GM10266 (cell line): ENCODE measurements around the gene FNDC3B.

Experiments used
- DNase-seq: peaks from one replicate; pipeline ENCODE4 v3.0.0; 2012; ENCODE audit errors: extremely low spot score
- TF ChIP-seq, protein P1 (sequence below): IDR thresholded peaks from 2 replicates; pipeline ENCODE4 v1.5.1; 2012; ENCODE audit warnings: mild to moderate bottlenecking, low read depth; ENCODE audit not compliant: control insufficient read depth, insufficient read depth; ENCODE audit errors: missing control alignments

FNDC3B gene

DNA sequence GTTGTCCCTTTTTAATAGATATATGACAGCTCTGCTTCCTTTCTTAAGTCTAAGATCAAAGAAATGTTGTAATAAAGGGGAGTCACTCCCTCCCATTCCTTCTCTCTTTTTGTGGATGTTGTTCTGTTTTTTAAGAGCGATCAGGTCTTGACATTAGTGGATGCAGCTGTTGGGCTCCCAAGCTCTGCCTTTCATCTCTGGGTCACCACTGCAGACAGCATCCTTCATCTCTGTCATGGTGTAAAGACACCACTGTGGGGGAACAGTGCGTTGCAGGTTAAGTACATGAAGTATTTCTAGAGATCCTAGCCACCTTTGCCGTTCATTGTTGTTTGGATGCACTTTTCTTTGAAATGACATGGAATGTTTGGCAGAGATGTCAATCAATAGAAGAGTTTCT, 17.7 kb downstream of the FNDC3B start:
- TF ChIP-seq, protein P1, sequence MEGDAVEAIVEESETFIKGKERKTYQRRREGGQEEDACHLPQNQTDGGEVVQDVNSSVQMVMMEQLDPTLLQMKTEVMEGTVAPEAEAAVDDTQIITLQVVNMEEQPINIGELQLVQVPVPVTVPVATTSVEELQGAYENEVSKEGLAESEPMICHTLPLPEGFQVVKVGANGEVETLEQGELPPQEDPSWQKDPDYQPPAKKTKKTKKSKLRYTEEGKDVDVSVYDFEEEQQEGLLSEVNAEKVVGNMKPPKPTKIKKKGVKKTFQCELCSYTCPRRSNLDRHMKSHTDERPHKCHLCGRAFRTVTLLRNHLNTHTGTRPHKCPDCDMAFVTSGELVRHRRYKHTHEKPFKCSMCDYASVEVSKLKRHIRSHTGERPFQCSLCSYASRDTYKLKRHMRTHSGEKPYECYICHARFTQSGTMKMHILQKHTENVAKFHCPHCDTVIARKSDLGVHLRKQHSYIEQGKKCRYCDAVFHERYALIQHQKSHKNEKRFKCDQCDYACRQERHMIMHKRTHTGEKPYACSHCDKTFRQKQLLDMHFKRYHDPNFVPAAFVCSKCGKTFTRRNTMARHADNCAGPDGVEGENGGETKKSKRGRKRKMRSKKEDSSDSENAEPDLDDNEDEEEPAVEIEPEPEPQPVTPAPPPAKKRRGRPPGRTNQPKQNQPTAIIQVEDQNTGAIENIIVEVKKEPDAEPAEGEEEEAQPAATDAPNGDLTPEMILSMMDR = no peak
- DNase-seq = no peak

DNA sequence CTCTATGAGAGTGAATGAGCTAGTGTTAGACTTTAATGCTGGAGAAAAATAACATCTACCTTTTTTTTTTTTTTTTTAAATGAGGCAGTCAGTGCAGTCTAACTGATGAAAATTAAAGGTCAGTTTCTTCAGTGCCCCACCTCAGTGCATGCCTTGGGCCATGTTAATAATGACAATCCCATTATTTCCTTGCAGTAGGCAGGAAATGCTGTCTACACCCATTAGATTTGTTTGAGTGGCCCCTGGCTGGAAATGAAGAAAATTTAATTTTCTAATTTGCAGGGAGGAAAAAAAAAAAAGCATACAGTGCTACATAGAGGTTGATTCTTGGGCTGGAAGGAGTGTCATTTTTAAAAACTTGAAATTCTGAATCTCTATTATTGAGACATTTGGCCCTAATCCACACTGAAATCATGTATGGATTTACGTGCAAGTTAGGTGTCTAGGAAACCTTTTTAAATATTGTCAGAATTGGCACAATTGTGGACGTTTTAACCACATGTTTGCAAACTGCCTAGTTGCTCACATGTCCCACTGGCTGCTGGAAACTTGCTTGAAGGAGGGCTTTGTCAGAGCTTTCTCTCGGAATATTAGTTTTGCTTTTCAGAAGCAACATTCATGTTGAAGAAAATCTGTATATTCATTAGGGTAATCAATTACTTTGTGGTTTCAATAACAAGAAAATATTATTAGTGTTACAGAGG, 18.4 kb downstream of the FNDC3B start:
- TF ChIP-seq, protein P1 = no peak
- no peak for DNase-seq

DNA sequence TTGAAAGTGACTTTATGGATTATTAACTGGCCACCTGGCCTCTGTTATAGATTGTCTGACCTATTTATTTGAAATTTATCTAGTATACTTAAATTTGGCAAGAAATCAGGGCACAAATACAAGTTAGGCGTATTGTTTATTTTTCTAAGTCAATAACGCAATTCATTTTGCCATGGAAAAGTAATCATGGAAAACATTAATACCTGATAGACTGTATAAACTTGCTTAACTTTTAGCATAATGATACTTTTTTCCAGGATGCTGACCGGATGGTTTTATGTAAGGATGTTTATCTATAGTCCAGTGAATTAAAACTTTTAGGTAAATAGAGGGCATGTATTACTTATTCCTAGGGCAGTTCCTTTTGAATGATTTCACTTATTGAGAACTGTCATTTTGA, 20.2 kb downstream of the FNDC3B start:
- no peak for DNase-seq
- TF ChIP-seq, protein P1 = no peak

DNA sequence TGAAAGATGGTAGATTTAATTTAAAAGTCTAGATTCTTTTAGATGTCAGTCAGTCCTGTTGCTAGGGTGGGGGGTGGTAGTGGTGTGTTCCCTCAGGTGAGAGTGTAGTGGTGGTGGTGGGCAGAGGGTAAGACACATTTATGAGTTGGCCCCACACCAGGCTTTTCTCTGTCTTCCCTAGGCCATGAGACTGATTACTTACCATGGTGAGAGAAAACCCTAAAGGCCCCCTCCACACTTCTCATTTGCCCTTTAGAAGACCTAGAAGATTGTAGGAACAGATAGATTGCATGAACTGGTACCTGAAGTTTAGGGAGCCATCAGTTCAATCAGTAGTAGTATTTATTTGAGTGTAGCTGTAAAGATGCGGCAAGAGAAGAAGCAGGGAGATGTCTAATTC, 20.9 kb downstream of the FNDC3B start:
- DNase-seq = no peak
- TF ChIP-seq, protein P1 = no peak

DNA sequence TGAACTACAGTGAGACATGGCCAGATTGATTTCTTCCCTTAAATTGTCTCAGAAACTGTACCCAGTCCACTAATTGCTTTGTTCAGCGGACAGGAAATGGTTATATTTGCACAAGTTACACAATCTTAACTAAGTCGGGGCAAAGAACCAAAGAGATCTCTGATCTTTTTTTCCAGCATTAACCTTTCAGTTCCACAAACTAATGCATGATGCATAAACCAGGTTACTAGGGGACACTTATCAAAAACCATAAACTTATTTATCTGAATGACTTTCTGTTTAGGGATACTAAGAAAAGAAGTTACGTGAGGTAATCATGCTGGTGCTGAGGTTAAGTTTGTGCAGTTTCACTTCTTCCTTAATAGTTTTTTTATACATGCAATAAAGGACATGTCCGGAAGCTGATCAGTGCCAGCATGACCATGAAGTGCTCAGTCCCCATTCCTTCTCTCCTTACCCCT, 22.4 kb downstream of the FNDC3B start:
- DNase-seq = peak; percentile 62
- TF ChIP-seq, protein P1 = no peak

DNA sequence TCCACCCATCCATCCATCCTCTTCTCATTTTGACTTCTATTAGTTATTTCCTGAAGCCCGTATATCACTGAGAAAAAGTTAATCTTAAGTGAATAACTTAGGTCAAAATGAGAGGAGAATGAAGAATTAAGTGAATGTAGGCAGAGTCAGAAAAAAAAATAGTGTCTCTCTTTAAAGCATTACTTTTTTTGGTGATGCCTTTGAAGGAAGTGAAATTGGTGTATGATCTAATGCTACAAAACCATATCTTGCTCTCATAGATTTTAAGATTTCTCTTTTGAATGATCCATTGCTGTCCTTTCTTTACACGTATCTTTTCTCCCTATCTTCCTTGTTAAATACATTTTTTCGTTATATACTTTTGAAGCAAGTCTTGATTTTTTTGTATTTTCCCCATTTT, 23.4 kb downstream of the FNDC3B start:
- DNase-seq = no peak
- TF ChIP-seq, protein P1 = no peak
